ENCODE results near the gene PHTF1.

Gene PHTF1

GRCh38 chr1:113663165-113663951 lies 95.9 kb downstream of the PHTF1 start:
- no peak for TF ChIP-seq ZFX (IDR thresholded peaks at IDR 0.05)
- no peak for TF ChIP-seq CTCF (conservative IDR thresholded peaks at IDR 0.05)
- no peak overlapping the region for H3K27ac ChIP-seq

GRCh38 chr1:113662101-113662500 lies 97.2 kb downstream of the PHTF1 start:
- TF ChIP-seq CTCF (conservative IDR thresholded peaks at IDR 0.05) (no peak), ZFX (IDR thresholded peaks at IDR 0.05) (no peak)
- no peak overlapping the region for H3K27ac ChIP-seq

GRCh38 chr1:113660088-113660487 lies 99.2 kb downstream of the PHTF1 start:
- no peak overlapping the region for H3K27ac ChIP-seq
- TF ChIP-seq ZFX (IDR thresholded peaks at IDR 0.05) (no peak), CTCF (conservative IDR thresholded peaks at IDR 0.05) (no peak)

GRCh38 chr1:113659556-113659955 lies 99.7 kb downstream of the PHTF1 start:
- no peak for TF ChIP-seq CTCF (conservative IDR thresholded peaks at IDR 0.05)
- no peak for TF ChIP-seq ZFX (IDR thresholded peaks at IDR 0.05)

GRCh38 chr1:113659035-113659434 lies 100.3 kb downstream of the PHTF1 start:
- H3K27ac ChIP-seq = no peak overlapping the region
- TF ChIP-seq CTCF (conservative IDR thresholded peaks at IDR 0.05) (no peak), ZFX (IDR thresholded peaks at IDR 0.05) (no peak)

More at GRCh38 chr1:113659556-113659955, 99.7 kb downstream of the PHTF1 start:
- H3K27ac ChIP-seq = no peak overlapping the region

GRCh38 chr1:113657556-113658063 lies 101.7 kb downstream of the PHTF1 start:
- no peak overlapping the region for H3K27ac ChIP-seq
- no peak for TF ChIP-seq ZFX (IDR thresholded peaks at IDR 0.05)
- TF ChIP-seq CTCF (conservative IDR thresholded peaks at IDR 0.05) = no peak

GRCh38 chr1:113657126-113657525 lies 102.2 kb downstream of the PHTF1 start:
- H3K27ac ChIP-seq = no peak overlapping the region
- no peak for TF ChIP-seq CTCF (conservative IDR thresholded peaks at IDR 0.05)
- no peak for TF ChIP-seq ZFX (IDR thresholded peaks at IDR 0.05)

Measured in C4-2B (cell line).